ENCODE data around the gene CADM4. TPM values are rescaled to one million over a fixed set of nuclear protein-coding genes. Genes with fewer than 3 reads are reported as not detected.
"Not testable (repeated sequence)": the region's sequence is repeated elsewhere in the genome, so short reads cannot be mapped to it uniquely, and the experiment has no call there.

CADM4 gene
- total RNA-seq, 2 donors from 2014 or later = 0.22 to 0.61 TPM

GRCh38 chr19:43650276-43650675 is 10.6 kb upstream of the CADM4 start:
- not testable (repeated sequence) for H3K27ac Mint-ChIP-seq; H3K4me3 Mint-ChIP-seq; H3K27me3 Mint-ChIP-seq; H3K9me3 Mint-ChIP-seq; H3K4me1 Mint-ChIP-seq; ATAC-seq (replicated peaks)
- peaks cover 63% of the 10 kb centered on the region for H3K36me3 Mint-ChIP-seq (ENCODE audit: low read depth)

GRCh38 chr19:43649514-43649913 is 9.9 kb upstream of the CADM4 start:
- Mint-ChIP-seq H3K27me3 (no peaks in the 10 kb centered on the region), H3K4me3 (no peak overlapping the region), H3K27ac (no peak overlapping the region), H3K4me1 (no peaks in the 10 kb centered on the region), H3K36me3 (ENCODE audit: low read depth) (peaks cover 56% of the 10 kb centered on the region), H3K9me3 (no peaks in the 10 kb centered on the region)
- no peak for ATAC-seq (replicated peaks)

GRCh38 chr19:43648633-43649032 is 9.0 kb upstream of the CADM4 start:
- peak overlapping the region; percentile 10 for H3K27ac Mint-ChIP-seq
- no peak for ATAC-seq (replicated peaks)
- no peak overlapping the region for H3K4me3 Mint-ChIP-seq
- H3K4me1 Mint-ChIP-seq = no peaks in the 10 kb centered on the region
- no peaks in the 10 kb centered on the region for H3K9me3 Mint-ChIP-seq
- H3K27me3 Mint-ChIP-seq = no peaks in the 10 kb centered on the region
- H3K36me3 Mint-ChIP-seq (ENCODE audit: low read depth) = peaks cover 47% of the 10 kb centered on the region

GRCh38 chr19:43644181-43644580 is 4.5 kb upstream of the CADM4 start:
- Mint-ChIP-seq H3K9me3 (no peaks in the 10 kb centered on the region), H3K27ac (no peak overlapping the region), H3K36me3 (ENCODE audit: low read depth) (peaks cover 21% of the 10 kb centered on the region), H3K27me3 (peaks cover 9% of the 10 kb centered on the region), H3K4me1 (peaks cover under 1% of the 10 kb centered on the region), H3K4me3 (no peak overlapping the region)
- ATAC-seq (replicated peaks) = no peak

GRCh38 chr19:43643326-43643725 is 3.7 kb upstream of the CADM4 start:
- no peak for ATAC-seq (replicated peaks)
- Mint-ChIP-seq H3K36me3 (ENCODE audit: low read depth) (peaks cover 13% of the 10 kb centered on the region), H3K4me1 (peaks cover 6% of the 10 kb centered on the region), H3K9me3 (no peaks in the 10 kb centered on the region), H3K4me3 (no peak overlapping the region), H3K27me3 (peaks cover 18% of the 10 kb centered on the region), H3K27ac (no peak overlapping the region)

- Mint-ChIP-seq H3K36me3 (ENCODE audit: low read depth) (peaks cover 6% of the 10 kb centered on the region), H3K4me1 (peaks cover 6% of the 10 kb centered on the region), H3K27me3 (peaks cover 23% of the 10 kb centered on the region), H3K9me3 (no peaks in the 10 kb centered on the region), H3K4me3 (no peak overlapping the region), H3K27ac (no peak overlapping the region)
- no peak for ATAC-seq (replicated peaks)
Observed at GRCh38 chr19:43642531-43642930, 2.9 kb upstream of the CADM4 start.

GRCh38 chr19:43641333-43641732 is 1.7 kb upstream of the CADM4 start:
- H3K4me3 Mint-ChIP-seq = peak overlapping the region; percentile 72
- H3K27me3 Mint-ChIP-seq = peaks cover 28% of the 10 kb centered on the region
- H3K36me3 Mint-ChIP-seq (ENCODE audit: low read depth) = no peaks in the 10 kb centered on the region

GRCh38 chr19:43640424-43640757 is 741 bp upstream of the CADM4 start:
- peak overlapping the region; percentile 17 for H3K27ac Mint-ChIP-seq
- peaks cover 6% of the 10 kb centered on the region for H3K4me1 Mint-ChIP-seq

More at GRCh38 chr19:43641333-43641732, 1.7 kb upstream of the CADM4 start:
- H3K9me3 Mint-ChIP-seq = no peaks in the 10 kb centered on the region
- H3K4me1 Mint-ChIP-seq = peaks cover 6% of the 10 kb centered on the region
- no peak for ATAC-seq (replicated peaks)
- H3K27ac Mint-ChIP-seq = no peak overlapping the region

GRCh38 chr19:43638995-43639518 is 593 bp downstream of the CADM4 start:
- Mint-ChIP-seq H3K9me3 (no peaks in the 10 kb centered on the region), H3K36me3 (ENCODE audit: low read depth) (no peaks in the 10 kb centered on the region), H3K27me3 (peaks cover 32% of the 10 kb centered on the region), H3K4me1 (peaks cover 6% of the 10 kb centered on the region), H3K4me3 (peak overlapping the region; percentile 65), H3K27ac (peak overlapping the region; percentile 2)
- no peak for ATAC-seq (replicated peaks)

More at GRCh38 chr19:43640424-43640757, 741 bp upstream of the CADM4 start:
- Mint-ChIP-seq H3K27me3 (peaks cover 29% of the 10 kb centered on the region), H3K9me3 (no peaks in the 10 kb centered on the region), H3K4me3 (peak overlapping the region; percentile 72), H3K36me3 (ENCODE audit: low read depth) (no peaks in the 10 kb centered on the region)
- ATAC-seq (replicated peaks) = no peak

- Mint-ChIP-seq H3K9me3 (no peaks in the 10 kb centered on the region), H3K27ac (peak overlapping the region; percentile 2), H3K4me3 (peak overlapping the region; percentile 65), H3K27me3 (peaks cover 32% of the 10 kb centered on the region), H3K36me3 (ENCODE audit: low read depth) (no peaks in the 10 kb centered on the region), H3K4me1 (peaks cover 6% of the 10 kb centered on the region)
- ATAC-seq (replicated peaks) = no peak
Observed at GRCh38 chr19:43638214-43638994, 1.2 kb downstream of the CADM4 start.

GRCh38 chr19:43636121-43636683 is 3.4 kb downstream of the CADM4 start:
- Mint-ChIP-seq H3K27ac (no peak overlapping the region), H3K4me1 (peaks cover 6% of the 10 kb centered on the region), H3K9me3 (no peaks in the 10 kb centered on the region), H3K36me3 (ENCODE audit: low read depth) (no peaks in the 10 kb centered on the region), H3K4me3 (no peak overlapping the region), H3K27me3 (peaks cover 28% of the 10 kb centered on the region)
- ATAC-seq (replicated peaks) = no peak

GRCh38 chr19:43635561-43635940 is 4.1 kb downstream of the CADM4 start:
- Mint-ChIP-seq H3K27ac (peak overlapping the region; percentile 20), H3K27me3 (peaks cover 24% of the 10 kb centered on the region)
- H3K4me3 Mint-ChIP-seq; H3K36me3 Mint-ChIP-seq (ENCODE audit: low read depth); ATAC-seq (replicated peaks); H3K9me3 Mint-ChIP-seq; H3K4me1 Mint-ChIP-seq: not testable (repeated sequence)

GRCh38 chr19:43634872-43635560 is 4.6 kb downstream of the CADM4 start:
- H3K9me3 Mint-ChIP-seq = no peaks in the 10 kb centered on the region
- peak overlapping the region; percentile 20 for H3K27ac Mint-ChIP-seq

GRCh38 chr19:43634506-43634871 is 5.2 kb downstream of the CADM4 start:
- no peak for ATAC-seq (replicated peaks)
- H3K4me1 Mint-ChIP-seq = peaks cover 6% of the 10 kb centered on the region
- no peaks in the 10 kb centered on the region for H3K9me3 Mint-ChIP-seq
- H3K4me3 Mint-ChIP-seq = no peak overlapping the region
- no peak overlapping the region for H3K27ac Mint-ChIP-seq
- no peaks in the 10 kb centered on the region for H3K36me3 Mint-ChIP-seq (ENCODE audit: low read depth)
- H3K27me3 Mint-ChIP-seq = peaks cover 23% of the 10 kb centered on the region

More at GRCh38 chr19:43634872-43635560, 4.6 kb downstream of the CADM4 start:
- Mint-ChIP-seq H3K27me3 (peaks cover 23% of the 10 kb centered on the region), H3K36me3 (ENCODE audit: low read depth) (no peaks in the 10 kb centered on the region), H3K4me1 (peaks cover 6% of the 10 kb centered on the region), H3K4me3 (no peak overlapping the region)
- no peak for ATAC-seq (replicated peaks)

- Mint-ChIP-seq H3K36me3 (ENCODE audit: low read depth) (no peaks in the 10 kb centered on the region), H3K9me3 (no peaks in the 10 kb centered on the region), H3K4me1 (peaks cover 4% of the 10 kb centered on the region), H3K27me3 (peaks cover 21% of the 10 kb centered on the region), H3K4me3 (no peak overlapping the region), H3K27ac (no peak overlapping the region)
- ATAC-seq (replicated peaks) = no peak
Observed at GRCh38 chr19:43634068-43634467, 5.6 kb downstream of the CADM4 start.

Data from activated T-helper 17 cell treated with anti-CD3 and anti-CD28 coated beads, Interleukin-2, amount 50 U/mL, for 72 hours (primary cell).